NCI-H446 (cell line): Measurements from ENCODE around the gene GDPD5.

Experiments
- DNase-seq, 2 experiments: peaks; one replicate each; lab custom pipeline; 2025; lab: John Stamatoyannopoulos, UW

Gene GDPD5

GRCh38 chr11:75473684-75474083 lies 52.1 kb downstream of the GDPD5 start:
- no peak for DNase-seq

DNA sequence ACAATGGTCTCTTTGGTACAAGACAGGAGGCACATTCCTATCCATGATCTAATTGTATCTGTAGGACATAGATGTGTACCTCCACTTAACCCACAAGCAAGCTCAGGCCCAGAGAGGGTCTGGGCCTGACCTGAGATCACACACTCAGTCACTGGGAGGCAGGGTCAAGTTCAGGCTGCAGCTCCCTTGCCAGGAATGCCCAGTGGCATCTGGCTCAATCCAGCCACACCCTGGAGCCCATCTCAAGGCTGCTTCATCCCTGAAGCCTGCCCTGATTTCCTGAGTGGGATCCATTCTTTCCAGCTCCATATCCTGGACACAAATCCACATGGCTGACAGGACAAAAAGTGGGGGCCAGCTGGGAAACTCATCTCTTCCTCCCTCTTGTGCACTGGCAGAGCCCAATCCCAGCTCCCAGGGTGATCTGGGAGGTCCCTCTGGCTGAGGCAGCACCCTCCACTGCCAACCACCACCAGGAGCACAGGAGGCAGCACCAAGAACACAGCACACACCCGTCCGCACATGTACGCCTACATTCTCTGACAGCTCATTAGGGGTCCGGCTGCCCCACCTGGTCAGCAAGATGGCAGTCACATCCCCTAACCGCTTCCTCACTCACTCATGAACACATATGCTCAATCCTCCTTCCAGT lies 53.5 kb downstream of the GDPD5 start:
- no peak for DNase-seq

GRCh38 chr11:75471176-75471973 lies 54.4 kb downstream of the GDPD5 start:
- DNase-seq, result no peak

GRCh38 chr11:75470476-75471080 lies 55.2 kb downstream of the GDPD5 start:
- DNase-seq, result no peak

- no peak for DNase-seq
Measured at GRCh38 chr11:75469785-75470405, 55.8 kb downstream of the GDPD5 start.

- no peak for DNase-seq
Measured at GRCh38 chr11:75468534-75469340, 57.0 kb downstream of the GDPD5 start.

DNA sequence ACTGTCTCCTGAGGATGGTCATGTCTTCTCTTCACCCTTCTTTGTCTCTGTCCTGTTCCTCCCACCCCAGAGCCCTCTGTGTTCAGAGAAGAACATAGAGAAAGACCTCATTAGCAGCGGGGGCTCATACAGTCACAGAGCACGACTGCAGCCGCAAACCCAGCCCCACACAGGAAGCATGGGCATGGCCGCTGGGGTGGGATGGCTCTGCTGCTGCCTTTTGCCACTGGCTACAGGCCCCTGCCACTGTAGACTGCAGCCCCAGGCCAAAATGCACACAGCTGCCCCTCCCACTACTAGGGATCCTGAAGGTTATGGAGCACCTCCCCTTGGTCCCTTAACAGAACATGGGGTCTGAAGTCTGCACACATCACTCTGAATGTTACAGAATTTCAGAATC lies 57.9 kb downstream of the GDPD5 start:
- DNase-seq, result no peak

DNA sequence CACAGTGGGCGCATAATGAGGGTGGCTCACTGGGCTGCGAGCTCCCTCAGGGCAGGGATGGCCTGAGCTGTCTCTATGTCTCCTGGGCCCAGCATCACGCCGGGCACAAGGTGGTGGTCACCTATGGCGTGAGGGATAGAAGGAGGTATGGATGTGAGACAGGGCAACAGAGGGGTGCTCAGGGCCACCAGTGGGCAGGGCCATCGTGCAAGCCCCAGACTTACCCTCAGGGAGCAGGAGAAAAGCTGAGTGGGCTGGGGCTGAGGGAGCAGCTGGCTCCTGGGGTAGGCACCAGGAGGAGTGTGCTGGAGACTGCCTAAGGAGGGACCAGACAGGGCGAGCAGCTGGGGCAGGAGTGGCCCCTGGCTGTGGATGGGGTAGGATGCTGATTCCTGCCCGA lies 58.4 kb downstream of the GDPD5 start:
- DNase-seq, result no peak

DNA sequence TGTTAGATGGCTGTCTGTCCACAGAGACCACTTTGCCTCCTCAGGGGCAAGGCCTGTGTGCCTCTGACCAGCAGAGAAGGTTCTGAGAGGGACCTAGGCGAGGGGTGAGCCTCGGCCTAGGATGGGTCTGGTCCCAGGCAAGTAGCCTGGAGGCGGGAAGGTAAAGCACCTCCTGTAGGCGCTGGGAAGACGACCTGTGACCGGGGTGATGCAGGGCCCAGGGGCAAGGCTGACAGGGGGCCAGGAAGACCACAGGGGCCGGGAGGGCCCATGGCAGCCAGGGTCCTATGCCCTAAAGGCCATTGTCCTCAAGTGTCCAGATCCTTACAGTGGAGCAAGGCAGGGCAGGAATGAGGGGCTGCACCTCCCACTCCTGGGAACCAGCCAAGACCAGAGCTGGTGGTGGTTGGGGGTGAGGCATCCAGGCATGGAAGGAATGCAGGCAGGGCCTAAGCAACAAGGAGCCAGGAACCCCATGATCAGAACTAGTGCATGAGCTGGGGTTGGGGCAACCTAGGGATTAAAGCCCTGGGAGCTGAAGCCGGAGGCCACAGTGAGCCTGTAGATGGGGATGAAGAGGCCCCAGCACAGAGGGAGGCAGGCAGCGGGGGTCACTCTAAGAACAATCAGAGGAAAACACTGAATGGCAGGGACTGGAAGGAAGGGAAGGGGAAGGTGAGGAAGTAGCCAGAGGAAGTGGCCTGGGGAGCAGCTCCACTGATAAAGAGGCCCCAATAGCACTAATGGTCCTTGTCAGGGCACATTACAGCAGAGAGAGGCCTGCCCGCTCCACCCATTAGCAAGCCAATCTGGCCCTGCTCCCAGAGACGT lies 59.8 kb downstream of the GDPD5 start:
- no peak for DNase-seq

GRCh38 chr11:75463106-75463774 lies 62.5 kb downstream of the GDPD5 start:
- no peak for DNase-seq

- no peak for DNase-seq
Measured at GRCh38 chr11:75462117-75462653, 63.6 kb downstream of the GDPD5 start.

DNA sequence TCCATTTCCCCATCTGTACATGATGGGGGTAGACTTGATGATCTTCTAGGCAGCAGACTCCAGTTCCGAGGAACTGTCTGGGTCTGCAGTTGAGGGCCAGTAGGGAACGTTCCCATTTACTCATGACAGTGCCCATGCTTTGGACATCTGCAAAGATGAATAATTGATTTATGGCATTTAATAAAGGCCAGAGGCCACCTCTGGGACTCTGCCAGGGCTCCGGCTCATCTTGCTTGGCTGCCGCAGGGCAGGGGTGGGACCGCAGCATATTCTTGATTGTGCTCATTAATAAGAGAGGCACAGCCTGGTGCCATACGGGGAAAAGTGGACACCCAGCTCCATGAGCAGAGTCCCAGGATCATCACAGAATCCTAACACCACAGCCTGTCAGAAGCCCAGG lies 64.6 kb downstream of the GDPD5 start:
- DNase-seq, result no peak

GRCh38 chr11:75456596-75457183 lies 69.1 kb downstream of the GDPD5 start:
- DNase-seq, result no peak

GRCh38 chr11:75454987-75455386 lies 70.8 kb downstream of the GDPD5 start:
- DNase-seq, result peak in 1 of 2 experiments; percentile 62

DNA sequence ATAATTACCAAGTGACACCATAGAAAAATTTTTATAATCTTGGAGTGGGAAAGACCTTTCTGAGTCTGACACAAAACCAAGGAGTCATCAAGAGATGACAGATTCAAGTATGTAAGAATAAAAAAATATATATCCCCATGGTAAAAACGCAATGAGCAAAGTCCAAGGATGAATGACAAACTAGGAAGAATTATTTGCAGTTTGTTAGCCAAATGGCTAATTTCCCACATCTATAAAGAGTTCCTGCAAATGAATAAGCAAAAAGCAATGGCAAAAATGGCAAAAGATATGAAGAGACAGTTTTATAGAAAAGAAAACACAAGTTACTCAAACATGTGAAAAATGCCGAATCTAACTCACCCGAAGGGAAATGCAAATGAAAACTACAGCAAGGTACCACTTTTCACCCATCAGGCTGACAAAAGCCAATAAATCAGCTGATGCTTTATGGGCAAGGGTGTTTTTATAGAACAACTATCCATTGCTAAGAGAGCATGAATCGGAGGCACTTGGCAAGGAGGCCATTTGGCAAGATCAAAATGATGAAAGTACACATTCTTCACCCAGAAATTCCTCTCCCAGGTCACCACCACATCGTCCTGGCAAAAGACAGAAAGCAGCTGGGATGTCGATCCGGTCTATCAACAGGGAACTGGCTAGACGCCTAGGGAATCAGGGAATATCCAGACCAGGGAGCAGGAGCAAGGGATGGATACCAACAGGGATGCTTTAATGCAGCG lies 71.7 kb downstream of the GDPD5 start:
- peak; percentile 53 to 87 for DNase-seq

GRCh38 chr11:75450826-75451821 lies 74.6 kb downstream of the GDPD5 start:
- DNase-seq, result no peak

GRCh38 chr11:75450236-75450635 lies 75.5 kb downstream of the GDPD5 start:
- DNase-seq, result no peak

DNA sequence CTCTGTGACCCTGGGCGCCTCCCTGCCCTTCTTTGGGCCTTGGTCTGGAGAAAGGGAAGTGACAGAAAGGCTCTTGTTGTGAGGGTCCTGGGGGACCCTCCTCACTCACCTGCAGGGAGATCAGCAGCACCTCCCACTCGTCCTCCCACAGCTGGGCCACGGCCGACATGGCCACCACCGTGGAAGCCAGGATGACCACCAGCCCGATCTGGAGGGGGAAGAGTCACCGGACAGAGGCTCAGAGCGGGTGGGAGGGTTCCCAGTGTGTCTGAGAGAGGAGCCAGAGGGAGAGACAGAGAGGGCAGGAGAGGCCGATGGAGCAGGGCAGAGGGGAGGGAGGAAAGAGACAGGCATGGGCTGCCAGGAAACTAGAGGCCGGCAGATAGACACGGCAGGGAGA lies 76.0 kb downstream of the GDPD5 start:
- DNase-seq, result no peak
